ENCODE measurements around the gene DCC. TPM values are rescaled to one million over a fixed set of nuclear protein-coding genes. Genes with fewer than 3 reads are reported as not detected.

DCC gene
- polyA plus RNA-seq, 1 experiment, result 0.67 TPM

DNA sequence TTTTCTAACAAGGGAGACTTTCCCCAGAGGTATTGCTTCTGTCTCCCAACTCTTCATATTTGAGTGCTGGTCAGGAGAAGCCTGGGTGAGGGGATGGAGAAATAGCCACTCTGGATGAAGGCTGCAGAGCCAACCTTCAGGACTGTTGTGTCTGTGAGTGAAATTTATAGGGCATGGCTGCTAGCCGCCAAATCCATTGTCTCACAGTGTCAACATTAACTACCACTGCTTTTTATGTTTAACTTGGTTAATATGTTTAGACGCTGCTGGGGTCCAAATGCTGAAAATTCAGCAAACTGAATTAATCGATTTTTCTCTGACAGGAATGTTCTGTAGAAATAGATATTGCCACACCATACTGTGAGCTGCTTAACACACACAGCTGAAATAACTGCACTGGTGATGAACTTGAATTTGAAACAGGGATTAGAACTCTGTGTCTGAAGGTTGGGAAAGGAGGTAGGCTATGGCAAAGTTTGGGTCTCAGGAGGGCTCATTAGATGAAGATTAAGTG is 281.0 kb downstream of the DCC start:
- no peaks in the 10 kb centered on the region for H3K27me3 ChIP-seq (ENCODE audit: control insufficient read depth, insufficient read depth, low read length)
- H3K27ac ChIP-seq (ENCODE audit: low read depth, low read length), result no peak overlapping the region
- TF ChIP-seq, protein P1, sequence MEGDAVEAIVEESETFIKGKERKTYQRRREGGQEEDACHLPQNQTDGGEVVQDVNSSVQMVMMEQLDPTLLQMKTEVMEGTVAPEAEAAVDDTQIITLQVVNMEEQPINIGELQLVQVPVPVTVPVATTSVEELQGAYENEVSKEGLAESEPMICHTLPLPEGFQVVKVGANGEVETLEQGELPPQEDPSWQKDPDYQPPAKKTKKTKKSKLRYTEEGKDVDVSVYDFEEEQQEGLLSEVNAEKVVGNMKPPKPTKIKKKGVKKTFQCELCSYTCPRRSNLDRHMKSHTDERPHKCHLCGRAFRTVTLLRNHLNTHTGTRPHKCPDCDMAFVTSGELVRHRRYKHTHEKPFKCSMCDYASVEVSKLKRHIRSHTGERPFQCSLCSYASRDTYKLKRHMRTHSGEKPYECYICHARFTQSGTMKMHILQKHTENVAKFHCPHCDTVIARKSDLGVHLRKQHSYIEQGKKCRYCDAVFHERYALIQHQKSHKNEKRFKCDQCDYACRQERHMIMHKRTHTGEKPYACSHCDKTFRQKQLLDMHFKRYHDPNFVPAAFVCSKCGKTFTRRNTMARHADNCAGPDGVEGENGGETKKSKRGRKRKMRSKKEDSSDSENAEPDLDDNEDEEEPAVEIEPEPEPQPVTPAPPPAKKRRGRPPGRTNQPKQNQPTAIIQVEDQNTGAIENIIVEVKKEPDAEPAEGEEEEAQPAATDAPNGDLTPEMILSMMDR (IDR thresholded peaks at IDR 0.05; ENCODE audit: low read depth, low read length), result no peak
- ChIA-PET POLR2A (no interaction called here), CTCF (no interaction called here)
- no peak overlapping the region for H3K4me3 ChIP-seq (ENCODE audit: low read depth, low read length)
- no peak for DNase-seq (ENCODE audit: low read depth, low spot score)
- H3K9me3 ChIP-seq (ENCODE audit: control insufficient read depth, insufficient read depth, low read length), result no peaks in the 10 kb centered on the region

DNA sequence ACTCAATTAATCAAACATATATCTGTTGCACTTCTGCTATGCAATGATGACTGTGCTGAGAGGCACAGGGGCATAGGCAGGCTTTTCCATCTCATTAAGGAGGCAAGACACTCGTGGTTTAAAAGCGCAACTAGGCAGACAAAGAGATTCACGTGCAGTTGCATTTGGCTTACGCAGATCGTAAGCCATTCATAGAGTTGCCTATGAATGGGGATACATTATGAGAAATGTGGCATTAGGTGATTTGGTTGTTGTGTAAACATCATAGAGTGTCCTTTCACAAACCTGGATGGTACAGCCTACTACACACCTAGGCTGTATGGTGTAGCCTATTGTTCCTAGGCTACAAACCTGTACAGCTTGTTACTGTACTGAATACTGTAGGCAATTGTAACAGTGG is 284.7 kb downstream of the DCC start:
- Histone ChIP-seq H3K27ac (ENCODE audit: low read depth, low read length) (no peak overlapping the region), H3K9me3 (ENCODE audit: control insufficient read depth, insufficient read depth, low read length) (no peaks in the 10 kb centered on the region; the same call in 1 of the 2 replicates), H3K4me3 (ENCODE audit: low read depth, low read length) (no peak overlapping the region), H3K27me3 (ENCODE audit: control insufficient read depth, insufficient read depth, low read length) (no peaks in the 10 kb centered on the region)
- ChIA-PET CTCF (no interaction called here), POLR2A (no interaction called here)
- no peak for DNase-seq (ENCODE audit: low read depth, low spot score)
- TF ChIP-seq, protein P1 (IDR thresholded peaks at IDR 0.05; ENCODE audit: low read depth, low read length), result no peak

DNA sequence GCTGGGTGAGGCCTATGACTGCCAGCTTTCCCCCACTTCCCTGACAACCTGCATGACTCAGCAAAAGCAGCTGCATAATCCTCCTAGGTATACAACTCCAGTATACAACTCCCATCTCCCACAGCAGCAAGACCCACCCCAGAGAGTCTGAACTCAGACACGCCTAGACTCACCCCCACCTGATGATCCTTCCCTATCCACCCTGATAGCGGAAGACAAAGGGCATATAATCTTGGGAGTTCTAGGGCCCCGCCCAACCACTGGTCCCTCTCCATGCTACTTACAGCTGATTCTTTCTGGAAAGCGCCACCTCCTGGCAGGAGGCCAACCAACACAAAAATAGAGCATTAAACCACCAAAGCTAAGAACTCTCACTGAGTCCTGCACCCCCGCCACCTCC is 296.5 kb downstream of the DCC start:
- no peak for DNase-seq (ENCODE audit: low read depth, low spot score)
- Histone ChIP-seq H3K9me3 (ENCODE audit: control insufficient read depth, insufficient read depth, low read length) (no peaks in the 10 kb centered on the region), H3K27ac (ENCODE audit: low read depth, low read length) (no peak overlapping the region), H3K4me3 (ENCODE audit: low read depth, low read length) (no peak overlapping the region), H3K27me3 (ENCODE audit: control insufficient read depth, insufficient read depth, low read length) (no peaks in the 10 kb centered on the region)
- TF ChIP-seq, protein P1 (IDR thresholded peaks at IDR 0.05; ENCODE audit: low read depth, low read length), result no peak
- POLR2A ChIA-PET, result no interaction called here
- CTCF ChIA-PET, result no interaction called here

DNA sequence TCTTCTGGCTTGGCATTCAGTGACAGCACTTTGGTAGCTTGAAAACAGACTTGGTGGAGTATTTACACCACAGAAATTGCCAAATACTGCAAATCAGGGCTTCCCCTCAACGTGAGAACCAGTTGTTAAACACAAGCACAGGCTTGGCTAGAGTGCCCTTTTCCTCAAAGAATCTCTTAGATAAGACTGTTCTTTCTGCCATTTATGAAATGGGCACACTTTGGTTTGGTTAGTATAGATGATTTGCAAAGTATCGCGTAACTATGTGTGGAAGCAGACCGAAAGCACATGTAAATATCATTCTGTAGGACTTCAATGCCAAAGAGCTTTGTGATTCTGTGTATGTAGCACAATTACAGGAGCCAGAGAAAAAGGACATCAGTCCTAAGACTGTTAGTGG is 308.2 kb downstream of the DCC start:
- ChIA-PET POLR2A (no interaction called here), CTCF (no interaction called here)
- no peak for DNase-seq (ENCODE audit: low read depth, low spot score)
- Histone ChIP-seq H3K27me3 (ENCODE audit: control insufficient read depth, insufficient read depth, low read length) (no peaks in the 10 kb centered on the region), H3K9me3 (ENCODE audit: control insufficient read depth, insufficient read depth, low read length) (no peaks in the 10 kb centered on the region), H3K27ac (ENCODE audit: low read depth, low read length) (no peak overlapping the region), H3K4me3 (ENCODE audit: low read depth, low read length) (no peak overlapping the region)
- TF ChIP-seq, protein P1 (IDR thresholded peaks at IDR 0.05; ENCODE audit: low read depth, low read length), result no peak

DNA sequence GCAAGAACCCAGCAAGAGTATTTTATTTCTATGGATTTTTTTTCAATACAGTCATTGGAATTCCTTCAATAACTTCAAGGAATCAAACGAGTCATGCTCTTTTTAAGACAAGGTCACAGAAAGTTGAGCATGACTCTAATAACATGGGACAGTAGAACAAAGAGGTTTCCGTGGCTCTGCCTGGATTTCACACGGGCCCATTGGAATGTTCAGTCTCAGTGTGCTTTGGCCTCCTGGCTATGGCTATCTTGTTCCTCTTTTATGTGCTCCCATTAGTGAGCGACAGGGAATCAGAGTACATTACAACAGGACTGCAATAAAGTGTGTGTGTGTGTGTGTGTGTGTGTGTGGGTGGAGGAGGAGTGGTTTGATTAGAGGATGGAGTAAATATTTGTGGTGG is 312.4 kb downstream of the DCC start:
- CTCF ChIA-PET, result interaction anchor here (0.6 kb wide), 1 partner anchor 1486 kb away, joined by 3 read pairs; no protein-coding TSS in a partner anchor
- no peak overlapping the region for H3K27ac ChIP-seq (ENCODE audit: low read depth, low read length)
- POLR2A ChIA-PET, result no interaction called here
- DNase-seq (ENCODE audit: low read depth, low spot score), result no peak
- TF ChIP-seq, protein P1 (IDR thresholded peaks at IDR 0.05; ENCODE audit: low read depth, low read length), result no peak
- no peak overlapping the region for H3K4me3 ChIP-seq (ENCODE audit: low read depth, low read length)
- no peaks in the 10 kb centered on the region for H3K27me3 ChIP-seq (ENCODE audit: control insufficient read depth, insufficient read depth, low read length)
- H3K9me3 ChIP-seq (ENCODE audit: control insufficient read depth, insufficient read depth, low read length), result no peaks in the 10 kb centered on the region

All from AG04450 (cell line).